Adipocyte (in vitro differentiated cells): Measurements from ENCODE around the gene MYO7B.
A peak's percentile ranks its signal among the peaks of the same experiment; 100 is the strongest.

ENCODE experiments used
- DNase-seq: peaks from one replicate; pipeline ENCODE4 v3.0.0-alpha.2; 2015; ENCODE audit warnings: low read depth
- H3K27me3 ChIP-seq: replicated peaks from 2 replicates; pipeline ENCODE4 v1.7.0; 2013; ENCODE audit warnings: mild to moderate bottlenecking, low read length, moderate library complexity; ENCODE audit not compliant: control insufficient read depth, insufficient read depth
- H3K36me3 ChIP-seq: 2 replicates; pipeline ENCODE4 v1.7.0; 2013; ENCODE audit warnings: low read length, mild to moderate bottlenecking, moderate library complexity; ENCODE audit not compliant: control insufficient read depth, insufficient read depth, severe bottlenecking
- H3K4me1 ChIP-seq: 2 replicates; pipeline ENCODE4 v1.7.0; 2013; ENCODE audit warnings: mild to moderate bottlenecking, low read length, moderate library complexity; ENCODE audit not compliant: control insufficient read depth, insufficient read depth
- H3K4me3 ChIP-seq: 2 replicates; pipeline ENCODE4 v1.7.0; 2013; ENCODE audit warnings: mild to moderate bottlenecking, low read length, moderate library complexity
- H3K9ac ChIP-seq: 2 replicates; pipeline ENCODE4 v1.7.0; 2013; ENCODE audit warnings: mild to moderate bottlenecking, low read length, moderate library complexity
- H3K9me3 ChIP-seq: 2 replicates; pipeline ENCODE4 v1.7.0; 2013; ENCODE audit warnings: mild to moderate bottlenecking, low read length, moderate library complexity; ENCODE audit not compliant: control insufficient read depth

Gene MYO7B

DNA sequence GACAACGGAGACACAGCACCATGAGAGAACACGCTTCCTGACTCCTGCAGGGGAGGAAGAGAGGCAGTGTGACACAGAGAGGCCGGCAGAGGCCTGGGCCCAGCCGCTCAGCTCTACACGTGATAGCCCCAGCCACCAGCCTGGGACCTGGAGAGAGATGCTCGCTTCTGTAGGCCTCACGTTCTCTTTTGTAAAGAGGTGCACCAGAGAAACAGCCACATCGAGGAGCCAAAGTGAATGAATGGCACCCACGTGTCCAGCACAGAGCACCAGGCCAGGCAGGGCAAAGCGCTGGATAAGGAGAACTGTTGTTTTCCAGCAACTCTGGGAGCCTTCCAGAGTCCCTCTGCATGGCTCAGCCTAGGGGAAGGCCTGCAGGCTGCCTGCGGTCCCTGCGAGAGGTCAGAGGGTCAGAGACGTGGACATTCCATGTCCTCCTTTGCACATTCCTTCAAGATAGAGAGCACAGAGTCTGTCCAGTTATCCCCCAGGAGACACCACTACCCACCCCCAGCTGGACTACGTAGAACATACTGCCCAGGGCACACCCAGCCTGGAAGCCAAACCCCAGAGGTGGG is 125.7 kb downstream of the MYO7B start:
- no peak for DNase-seq
- Histone ChIP-seq H3K4me1 (peaks cover 22% of the 10 kb centered on the region), H3K4me3 (no peak overlapping the region), H3K9me3 (no peaks in the 10 kb centered on the region), H3K36me3 (no peaks in the 10 kb centered on the region), H3K27me3 (no peaks in the 10 kb centered on the region), H3K9ac (peak overlapping the region; percentile 69)

GRCh38 chr2:127661949-127662510 is 126.5 kb downstream of the MYO7B start:
- DNase-seq: no peak
- Histone ChIP-seq H3K4me1 (peaks cover 22% of the 10 kb centered on the region), H3K36me3 (no peaks in the 10 kb centered on the region), H3K9me3 (no peaks in the 10 kb centered on the region), H3K4me3 (no peak overlapping the region), H3K9ac (peak overlapping the region; percentile 69), H3K27me3 (no peaks in the 10 kb centered on the region)

- no peak for DNase-seq
Measured at GRCh38 chr2:127662937-127663565, 127.6 kb downstream of the MYO7B start.

DNA sequence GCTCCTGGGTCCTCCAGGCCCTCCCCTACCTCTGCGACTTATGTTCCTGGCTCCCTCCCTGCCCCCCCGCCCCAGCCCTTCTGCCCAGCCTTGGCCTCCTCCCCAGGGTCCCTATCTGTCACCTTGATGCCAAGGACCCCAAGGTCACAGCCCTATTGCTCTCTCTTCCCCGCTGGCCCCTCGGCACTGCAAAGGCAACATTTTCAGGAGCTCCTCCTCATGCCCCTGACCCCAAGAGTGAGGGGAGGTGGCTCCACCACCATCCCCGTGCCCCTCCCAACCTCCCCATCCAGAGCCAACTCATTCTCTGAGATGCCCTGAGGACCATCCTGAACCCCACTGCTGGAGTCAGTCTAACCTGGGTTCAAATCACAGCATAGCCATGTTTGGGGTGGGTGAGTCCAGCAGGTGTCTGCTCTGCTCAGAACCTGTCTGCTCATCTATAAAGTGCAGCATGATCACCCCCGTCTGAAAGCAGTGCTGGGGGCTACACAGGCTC is 128.1 kb downstream of the MYO7B start:
- no peaks in the 10 kb centered on the region for H3K27me3 ChIP-seq
- H3K9ac ChIP-seq: no peak overlapping the region
- no peaks in the 10 kb centered on the region for H3K36me3 ChIP-seq
- H3K4me3 ChIP-seq: no peak overlapping the region
- H3K4me1 ChIP-seq: peaks cover 21% of the 10 kb centered on the region
- DNase-seq: no peak
- H3K9me3 ChIP-seq: peaks cover 3% of the 10 kb centered on the region

More at GRCh38 chr2:127662937-127663565, 127.6 kb downstream of the MYO7B start:
- Histone ChIP-seq H3K36me3 (no peaks in the 10 kb centered on the region), H3K9ac (no peak overlapping the region), H3K4me3 (no peak overlapping the region), H3K27me3 (no peaks in the 10 kb centered on the region), H3K4me1 (peaks cover 22% of the 10 kb centered on the region), H3K9me3 (peaks cover 3% of the 10 kb centered on the region)

DNA sequence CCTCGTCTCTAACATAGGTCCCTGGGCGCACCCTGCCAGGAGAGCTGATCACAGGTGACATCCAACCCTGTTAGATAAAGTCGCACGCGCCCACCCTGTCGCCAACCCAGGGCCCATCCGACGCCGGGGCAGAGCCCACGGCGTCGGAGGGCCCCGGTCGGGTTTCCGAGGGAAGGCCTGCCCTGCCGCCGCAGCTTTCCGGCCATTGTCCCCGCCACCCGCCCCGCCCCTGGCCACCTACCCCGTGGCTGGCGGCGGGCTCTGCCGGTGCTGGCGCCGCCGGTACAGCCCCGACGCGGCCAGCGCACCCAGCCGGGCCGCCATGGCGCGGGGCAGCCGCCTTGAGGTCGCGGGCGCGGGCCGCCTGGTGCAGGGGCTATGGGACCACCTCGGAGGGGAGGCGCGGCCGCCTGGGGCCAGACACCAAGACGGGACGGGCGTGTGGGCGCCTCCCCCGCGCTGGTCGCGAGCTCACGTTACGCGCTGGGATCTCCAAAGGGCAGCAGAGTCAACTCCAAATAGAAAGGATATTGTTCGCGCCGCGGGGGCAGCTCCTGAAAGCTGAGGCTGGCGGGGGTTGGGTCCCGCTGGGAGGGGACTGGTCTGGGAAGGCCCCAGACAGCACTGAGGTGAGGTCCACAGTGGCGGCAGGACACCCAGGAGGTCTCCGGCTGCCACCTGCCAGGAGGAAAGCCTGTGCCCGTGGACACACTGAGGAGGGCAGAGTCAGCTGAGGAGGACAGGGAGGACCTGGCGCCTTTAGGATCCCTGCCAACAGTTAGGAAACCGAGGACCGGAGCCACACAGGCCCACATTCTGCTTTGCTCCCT is 128.8 kb downstream of the MYO7B start:
- Histone ChIP-seq H3K4me1 (peaks cover 26% of the 10 kb centered on the region), H3K9ac (no peak overlapping the region), H3K9me3 (peaks cover 3% of the 10 kb centered on the region), H3K27me3 (no peaks in the 10 kb centered on the region), H3K36me3 (no peaks in the 10 kb centered on the region), H3K4me3 (peak overlapping the region; percentile 6)
- DNase-seq: no peak

GRCh38 chr2:127664895-127665225 is 129.4 kb downstream of the MYO7B start:
- Histone ChIP-seq H3K4me1 (peaks cover 29% of the 10 kb centered on the region), H3K36me3 (no peaks in the 10 kb centered on the region), H3K9me3 (peaks cover 3% of the 10 kb centered on the region), H3K27me3 (no peaks in the 10 kb centered on the region), H3K9ac (no peak overlapping the region), H3K4me3 (no peak overlapping the region)
- no peak for DNase-seq

DNA sequence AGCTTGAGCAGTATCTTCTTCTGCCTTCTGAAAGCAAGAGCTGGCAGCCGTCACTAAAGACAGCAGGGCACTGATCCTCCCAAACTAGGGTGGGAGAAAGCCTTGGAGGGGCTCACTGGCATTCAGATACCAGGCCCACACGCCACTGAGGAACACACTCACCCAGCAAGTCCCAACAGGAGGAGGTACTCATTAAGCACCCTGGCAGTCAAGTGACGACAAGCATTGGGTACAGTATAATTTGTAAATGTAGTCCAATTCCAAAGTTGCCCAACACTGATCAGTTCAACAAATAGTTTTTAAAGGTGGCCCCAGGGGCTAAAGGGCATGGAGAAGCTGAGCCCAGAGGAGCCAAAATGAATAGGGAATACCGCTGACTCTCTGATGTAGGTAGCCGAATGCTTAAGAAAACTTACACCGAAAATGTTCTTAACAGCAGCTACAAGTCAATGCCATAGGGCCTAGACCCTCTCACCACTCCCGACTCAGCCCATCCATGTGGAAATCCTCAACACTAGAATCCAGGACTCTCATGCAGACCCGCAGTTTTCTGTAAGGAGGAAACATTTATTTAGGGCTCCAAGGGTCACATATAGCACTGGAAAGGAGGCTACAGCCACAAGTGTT is 129.9 kb downstream of the MYO7B start:
- no peaks in the 10 kb centered on the region for H3K36me3 ChIP-seq
- peaks cover 3% of the 10 kb centered on the region for H3K9me3 ChIP-seq
- H3K4me1 ChIP-seq: peaks cover 32% of the 10 kb centered on the region
- no peak overlapping the region for H3K9ac ChIP-seq
- DNase-seq: no peak
- no peaks in the 10 kb centered on the region for H3K27me3 ChIP-seq
- H3K4me3 ChIP-seq: no peak overlapping the region

DNA sequence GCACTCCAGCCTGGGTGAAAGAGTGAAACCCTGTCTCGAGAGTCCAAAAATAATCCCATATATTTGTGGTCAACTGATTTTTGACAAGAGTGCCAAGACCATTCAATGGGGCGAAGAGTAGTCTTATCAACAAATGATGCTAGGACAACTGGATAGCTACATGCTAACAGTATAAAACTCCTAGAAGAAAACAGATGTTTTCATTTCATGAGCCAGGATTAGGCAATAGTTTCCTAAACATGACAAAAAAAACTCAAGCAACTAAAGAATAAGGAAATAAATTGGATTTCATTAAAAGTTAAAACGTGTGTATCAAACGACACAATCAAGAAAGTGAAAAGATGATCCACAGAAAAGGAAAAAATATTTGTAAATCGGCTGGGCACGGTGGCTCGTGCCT is 133.6 kb downstream of the MYO7B start:
- no peaks in the 10 kb centered on the region for H3K36me3 ChIP-seq
- H3K4me1 ChIP-seq: peaks cover 45% of the 10 kb centered on the region
- DNase-seq: peak; percentile 76
- no peak overlapping the region for H3K4me3 ChIP-seq
- peaks cover 3% of the 10 kb centered on the region for H3K9me3 ChIP-seq
- H3K27me3 ChIP-seq: no peaks in the 10 kb centered on the region
- no peak overlapping the region for H3K9ac ChIP-seq

- H3K36me3 ChIP-seq: no peaks in the 10 kb centered on the region
- H3K4me3 ChIP-seq: no peak overlapping the region
- H3K4me1 ChIP-seq: peaks cover 51% of the 10 kb centered on the region
- no peak overlapping the region for H3K9ac ChIP-seq
- H3K27me3 ChIP-seq: no peaks in the 10 kb centered on the region
- peaks cover 3% of the 10 kb centered on the region for H3K9me3 ChIP-seq
- DNase-seq: no peak
Measured at GRCh38 chr2:127670055-127670956, 134.8 kb downstream of the MYO7B start.

- H3K4me1 ChIP-seq: peaks cover 54% of the 10 kb centered on the region
- no peaks in the 10 kb centered on the region for H3K36me3 ChIP-seq
- no peak overlapping the region for H3K4me3 ChIP-seq
- DNase-seq: no peak
- no peak overlapping the region for H3K9ac ChIP-seq
- peaks cover 3% of the 10 kb centered on the region for H3K9me3 ChIP-seq
- no peaks in the 10 kb centered on the region for H3K27me3 ChIP-seq
Measured at GRCh38 chr2:127670957-127671290, 135.4 kb downstream of the MYO7B start.
